Measurements from ENCODE around the gene MMP20.

MMP20 gene

GRCh38 chr11:102527684-102528083, 97.4 kb downstream of the MMP20 start:
- H3K4me3 ChIP-seq (ENCODE audit: low read depth, low read length): no peak overlapping the region
- DNase-seq (ENCODE audit: low read depth): no peak
- TF ChIP-seq MYC (IDR thresholded peaks at IDR 0.05; ENCODE audit: low read depth, low read length) (no peak), POLR2A (IDR thresholded peaks at IDR 0.05; ENCODE audit: extremely low read depth, insufficient read length) (no peak), CTCF (IDR thresholded peaks at IDR 0.05; ENCODE audit: low read depth, low read length) (no peak)
- TF ChIP-seq, protein P1, sequence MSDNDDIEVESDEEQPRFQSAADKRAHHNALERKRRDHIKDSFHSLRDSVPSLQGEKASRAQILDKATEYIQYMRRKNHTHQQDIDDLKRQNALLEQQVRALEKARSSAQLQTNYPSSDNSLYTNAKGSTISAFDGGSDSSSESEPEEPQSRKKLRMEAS (IDR thresholded peaks at IDR 0.05; ENCODE audit: low read depth, low read length): no peak

DNA sequence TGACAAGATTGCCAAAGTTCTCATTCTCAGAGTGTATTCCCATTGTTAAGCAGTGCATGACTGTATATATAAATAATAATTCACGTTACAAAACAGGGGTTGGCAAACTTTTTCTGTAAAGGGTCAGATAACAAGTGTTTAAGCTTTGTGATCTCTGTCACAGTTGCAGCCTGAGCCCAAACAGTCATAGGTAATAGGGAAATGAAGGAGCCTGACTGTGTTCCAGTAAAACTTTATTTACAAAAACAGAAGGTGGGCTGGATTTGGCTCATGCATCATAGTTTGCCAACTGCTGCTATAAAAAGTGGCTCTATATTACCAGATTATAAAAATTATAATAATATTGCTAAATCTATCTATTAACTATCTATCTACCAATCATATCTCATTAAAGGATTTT, 98.1 kb downstream of the MMP20 start:
- TF ChIP-seq, protein P1 (IDR thresholded peaks at IDR 0.05; ENCODE audit: low read depth, low read length): no peak
- no peak for TF ChIP-seq MYC (IDR thresholded peaks at IDR 0.05; ENCODE audit: low read depth, low read length)
- no peak for TF ChIP-seq CTCF (IDR thresholded peaks at IDR 0.05; ENCODE audit: low read depth, low read length)
- no peak for TF ChIP-seq POLR2A (IDR thresholded peaks at IDR 0.05; ENCODE audit: extremely low read depth, insufficient read length)
- H3K4me3 ChIP-seq (ENCODE audit: low read depth, low read length): no peak overlapping the region
- DNase-seq (ENCODE audit: low read depth): no peak

Data from NB4 (cell line).